Muscle of arm (tissue), 12 donors: Measurements from ENCODE around the gene LCMT2. TPM values are rescaled to one million over a fixed set of nuclear protein-coding genes. Genes with fewer than 3 reads are reported as not detected.
"Not testable (repeated sequence)": the region's sequence is repeated elsewhere in the genome, so short reads cannot be mapped to it uniquely, and the experiment has no call there.

Experiments used
- DNase-seq: peaks from one replicate; pipeline ENCODE4 v3.0.0-alpha.2; 2013
- polyA plus RNA-seq, 12 donors: library from polyadenylated mRNA; unstranded; fragments of 120-200 nt; gene quantifications; one replicate each; pipeline ENCODE4 v1.2.1, GENCODE V29; 2013; ENCODE audit not compliant: insufficient read length in 12 of 12

The LCMT2 gene
- polyA plus RNA-seq, 12 donors = 4.8 to 8.6 (median 6.6) TPM; not detected in 1

DNA sequence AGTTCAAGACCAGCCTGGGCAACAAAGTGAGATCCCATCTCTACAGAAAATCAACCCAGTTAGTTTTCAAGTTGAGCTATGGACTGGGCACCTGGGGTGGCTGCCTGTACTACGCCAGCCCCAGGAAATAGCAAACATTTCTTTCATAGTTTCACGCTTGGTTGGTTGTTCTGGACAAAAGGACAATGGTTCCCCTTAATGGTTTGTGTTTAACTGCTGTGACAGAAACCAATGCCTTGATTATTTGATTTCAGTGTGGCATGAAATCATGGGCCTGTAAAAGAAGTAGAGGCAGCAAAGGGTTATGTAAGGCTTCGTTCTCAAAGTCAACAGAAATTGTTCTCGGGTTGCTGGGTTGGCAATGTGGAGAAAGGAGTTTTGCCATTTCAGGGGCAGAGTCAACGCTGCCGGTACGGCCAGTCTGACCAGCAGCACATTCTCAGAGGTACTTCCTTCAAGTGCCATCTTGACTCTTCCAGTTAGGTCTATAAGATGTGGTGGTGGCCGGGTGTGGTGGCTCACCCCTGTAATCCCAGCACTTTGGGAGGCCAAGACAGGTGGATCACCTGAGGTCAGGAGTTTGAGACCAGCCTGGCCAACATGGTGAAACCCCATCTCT lies 12.7 kb downstream of the LCMT2 start:
- no peak for DNase-seq

DNA sequence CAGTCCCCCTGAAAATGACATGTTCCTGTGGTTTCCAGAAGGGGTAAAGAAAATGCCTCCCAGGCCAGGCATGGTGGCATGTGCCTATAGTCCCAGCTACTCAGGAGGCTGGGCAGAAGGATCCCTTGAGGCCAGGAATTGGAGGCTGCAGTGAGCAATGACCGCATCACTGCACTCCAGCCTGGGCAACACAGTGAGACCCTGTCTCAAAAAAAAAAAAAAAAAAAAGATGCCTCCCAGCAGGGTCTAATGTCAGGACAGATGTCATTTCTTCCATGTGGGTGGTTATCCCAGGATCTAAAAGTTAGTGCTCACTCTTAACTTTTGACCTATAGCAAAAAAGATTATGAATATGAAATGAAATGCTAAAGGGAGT lies 13.4 kb downstream of the LCMT2 start:
- DNase-seq = no peak

DNA sequence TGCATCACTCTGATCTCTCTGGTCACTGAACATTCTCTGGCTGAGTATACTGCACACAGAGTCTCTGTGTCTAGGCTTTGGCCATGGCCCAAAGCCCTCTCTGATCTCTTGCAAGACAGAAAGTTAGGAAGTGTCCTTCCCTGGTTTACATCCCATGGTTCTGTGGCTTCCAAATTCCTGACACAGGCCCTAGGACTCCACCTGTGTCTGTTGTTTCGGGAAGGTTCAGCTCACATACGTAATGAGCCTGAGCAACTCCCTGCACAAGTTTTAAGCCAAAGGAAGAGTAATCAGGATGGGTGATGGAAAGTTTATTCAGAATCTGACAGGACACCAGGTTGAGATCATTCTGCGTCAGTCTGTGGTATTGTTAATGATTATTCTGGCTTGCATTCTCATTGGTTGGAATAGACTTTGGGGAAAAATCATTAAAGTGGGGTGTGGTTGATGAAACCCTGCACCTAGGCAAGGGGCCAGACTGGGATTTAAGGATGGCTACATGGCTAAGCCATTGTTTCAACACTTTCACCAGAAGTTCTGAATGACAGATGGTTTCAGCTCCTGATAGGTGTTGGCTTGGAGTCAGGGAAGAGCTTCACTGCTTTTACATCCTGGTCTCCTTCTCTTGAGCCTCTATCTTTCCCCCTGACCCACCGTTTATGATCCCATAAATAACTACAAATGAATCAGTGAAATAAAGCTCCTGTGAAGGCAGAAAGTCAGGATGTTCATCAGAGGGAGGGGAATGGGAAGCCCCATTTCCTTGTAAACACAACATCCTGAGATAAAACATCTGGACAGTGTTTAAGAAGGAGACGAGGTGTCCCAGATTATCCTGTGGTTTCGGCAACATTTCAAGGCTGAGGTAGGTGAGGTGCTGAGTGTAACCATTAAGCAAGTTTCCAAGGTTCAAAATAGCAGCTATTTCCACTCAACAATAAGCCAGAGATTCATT lies 14.1 kb downstream of the LCMT2 start:
- peak; percentile 10 for DNase-seq

DNA sequence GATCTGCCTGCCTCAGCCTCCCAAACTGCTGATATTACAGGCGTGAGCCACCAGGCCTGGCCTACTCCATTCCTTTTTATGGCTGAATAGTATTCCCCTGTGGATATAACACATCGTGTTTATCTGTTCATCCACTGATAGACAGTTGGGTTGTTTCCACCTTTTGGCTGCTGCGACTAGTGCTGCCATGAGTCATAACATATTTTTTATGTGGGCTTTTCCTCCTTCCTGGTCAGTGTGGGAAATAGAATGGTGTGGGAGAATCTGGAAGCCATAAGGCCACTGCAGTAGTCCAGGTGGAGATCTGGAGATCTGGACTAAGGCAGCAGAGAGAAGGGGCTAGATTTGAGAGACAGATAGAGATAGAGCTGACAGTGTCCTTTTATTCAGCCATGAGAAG lies 16.2 kb downstream of the LCMT2 start:
- no peak for DNase-seq

DNA sequence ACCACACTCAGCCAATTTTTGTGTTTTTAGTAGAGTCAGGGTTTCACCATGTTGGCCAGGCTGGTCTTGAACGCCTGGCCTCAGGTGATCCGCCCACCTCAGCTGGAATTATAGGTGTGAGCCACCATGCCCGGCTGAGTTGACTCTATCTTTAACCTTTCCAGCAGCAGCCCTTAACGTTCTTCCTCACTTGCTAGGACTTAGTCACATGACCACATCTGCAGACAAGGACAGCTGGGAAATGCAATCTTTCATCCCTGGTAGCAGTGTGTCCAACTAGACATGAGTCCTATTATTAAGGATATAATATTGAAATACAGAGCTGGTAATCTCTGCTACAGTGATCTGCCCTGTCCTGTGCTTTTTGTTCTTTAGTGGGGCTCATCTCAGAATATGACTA lies 18.0 kb downstream of the LCMT2 start:
- DNase-seq = no peak

DNA sequence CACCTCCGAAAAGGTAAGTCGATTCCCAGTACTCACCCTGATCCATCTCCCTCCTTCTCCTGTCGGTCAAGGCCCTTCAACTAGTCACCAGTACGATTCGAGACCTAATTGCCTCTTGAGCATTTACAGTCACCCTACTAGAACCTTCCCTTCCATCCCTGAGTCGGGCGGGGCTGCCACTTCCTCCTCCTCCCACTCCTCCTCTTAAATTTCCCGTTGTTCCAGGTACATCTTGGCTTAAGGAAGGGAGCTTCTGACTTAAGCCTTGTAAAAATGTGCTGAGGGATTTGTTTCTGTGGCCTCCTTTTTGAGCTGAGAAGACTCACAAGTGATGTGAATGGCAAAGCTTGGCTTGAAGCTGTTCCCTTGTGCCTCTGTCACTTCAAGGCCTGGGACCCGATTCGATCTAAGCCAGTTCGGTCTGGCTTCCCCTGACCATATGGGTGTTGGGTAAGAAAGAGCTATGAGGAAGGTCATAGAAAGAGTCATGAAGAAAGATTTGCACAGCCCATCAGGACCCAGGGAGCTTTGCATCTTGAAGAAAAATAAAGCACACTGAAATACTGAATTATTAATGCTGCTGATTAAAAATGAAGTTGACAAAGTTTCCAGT lies 28.1 kb downstream of the LCMT2 start, which contains the start of gene TGM7:
TGM7 (minus strand) TSS at position 51 of the 613 bp plus-strand sequence.
- no peak for DNase-seq

DNA sequence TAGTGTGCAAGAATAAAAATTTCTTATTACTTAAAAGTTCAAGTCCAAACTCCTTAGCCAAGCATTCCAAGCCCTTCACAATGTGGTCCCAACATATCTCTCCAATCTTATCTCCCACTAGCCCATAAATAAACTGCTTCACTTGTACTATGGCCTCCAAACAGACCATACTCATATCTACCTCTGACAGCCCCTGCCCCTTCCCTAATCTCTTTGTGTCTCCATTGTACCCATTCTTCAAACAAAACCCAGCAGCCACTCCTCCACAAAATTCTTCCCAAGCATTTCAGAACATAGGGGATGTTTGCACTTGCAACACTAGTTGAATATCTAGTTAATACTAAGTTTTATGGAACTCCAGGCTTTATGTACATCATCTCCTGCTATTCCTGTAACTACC lies 30.5 kb downstream of the LCMT2 start:
- no peak for DNase-seq

DNA sequence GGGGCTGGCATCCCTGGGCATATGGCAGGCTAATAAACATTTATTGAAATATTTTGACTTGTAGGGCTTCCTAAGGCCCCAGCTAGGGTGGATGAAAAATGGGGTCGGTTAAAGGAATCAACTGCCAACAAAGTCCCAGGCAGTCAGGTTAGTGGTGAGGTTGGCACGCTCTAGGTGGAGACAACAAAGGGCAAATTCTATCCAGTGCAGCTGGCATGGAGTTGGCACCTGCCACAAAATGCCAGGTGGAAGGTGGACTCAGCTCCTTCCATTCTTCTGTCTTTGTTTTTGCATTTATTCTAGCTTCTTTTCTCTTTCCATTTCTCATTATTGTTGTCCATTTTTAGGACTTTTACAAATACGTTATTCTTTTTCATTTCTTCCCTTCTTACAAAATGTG lies 31.0 kb downstream of the LCMT2 start:
- DNase-seq = no peak

DNA sequence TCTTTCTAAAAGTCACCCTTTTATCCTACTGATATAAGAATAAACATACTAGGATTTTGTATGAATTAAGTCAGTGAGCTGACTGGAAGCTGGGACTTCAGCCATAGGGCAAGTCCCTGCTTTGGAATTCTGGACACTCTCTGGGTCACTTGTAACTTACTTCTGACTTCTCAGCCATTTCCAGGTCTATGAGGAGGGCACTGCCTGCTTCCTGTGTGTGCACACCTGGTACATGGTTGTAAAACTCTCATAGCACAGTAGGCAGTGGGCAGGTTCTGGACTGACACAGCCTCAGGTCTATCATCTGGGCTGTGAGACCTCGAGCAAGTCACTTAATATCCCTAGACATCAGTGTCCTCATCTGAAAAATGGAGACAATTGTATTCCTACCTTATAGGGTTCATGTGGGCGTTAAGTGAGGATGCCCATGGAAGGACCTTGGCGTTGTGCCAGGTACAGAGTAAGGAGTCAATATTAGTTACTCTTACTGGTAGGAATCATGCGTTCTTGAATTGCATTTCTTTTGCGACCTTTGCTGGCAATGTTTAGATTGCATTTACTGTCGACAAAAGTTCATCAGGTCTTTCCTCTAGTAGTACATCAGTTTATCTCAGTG lies 36.2 kb downstream of the LCMT2 start:
- no peak for DNase-seq

DNA sequence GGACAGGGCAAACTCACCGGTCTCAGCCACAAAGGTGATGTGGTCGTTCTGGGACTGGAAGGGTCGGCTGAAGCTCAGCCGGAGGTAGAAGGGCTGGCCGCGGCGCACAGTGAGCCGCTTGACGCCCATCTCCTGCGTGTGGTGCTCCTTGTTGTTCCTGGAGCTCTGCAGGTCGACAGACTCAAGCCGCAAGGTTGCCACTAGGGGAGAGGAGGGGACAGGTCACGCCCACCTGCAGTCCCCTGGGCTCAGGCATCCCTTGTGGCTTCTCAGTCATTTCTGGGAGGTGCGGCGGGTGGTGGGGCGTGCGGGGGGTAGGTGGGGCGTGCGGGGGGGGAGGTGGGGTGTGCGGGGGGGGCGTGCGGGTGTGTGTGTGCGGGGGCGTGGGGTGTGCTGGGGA lies 36.9 kb downstream of the LCMT2 start:
- DNase-seq = no peak

DNA sequence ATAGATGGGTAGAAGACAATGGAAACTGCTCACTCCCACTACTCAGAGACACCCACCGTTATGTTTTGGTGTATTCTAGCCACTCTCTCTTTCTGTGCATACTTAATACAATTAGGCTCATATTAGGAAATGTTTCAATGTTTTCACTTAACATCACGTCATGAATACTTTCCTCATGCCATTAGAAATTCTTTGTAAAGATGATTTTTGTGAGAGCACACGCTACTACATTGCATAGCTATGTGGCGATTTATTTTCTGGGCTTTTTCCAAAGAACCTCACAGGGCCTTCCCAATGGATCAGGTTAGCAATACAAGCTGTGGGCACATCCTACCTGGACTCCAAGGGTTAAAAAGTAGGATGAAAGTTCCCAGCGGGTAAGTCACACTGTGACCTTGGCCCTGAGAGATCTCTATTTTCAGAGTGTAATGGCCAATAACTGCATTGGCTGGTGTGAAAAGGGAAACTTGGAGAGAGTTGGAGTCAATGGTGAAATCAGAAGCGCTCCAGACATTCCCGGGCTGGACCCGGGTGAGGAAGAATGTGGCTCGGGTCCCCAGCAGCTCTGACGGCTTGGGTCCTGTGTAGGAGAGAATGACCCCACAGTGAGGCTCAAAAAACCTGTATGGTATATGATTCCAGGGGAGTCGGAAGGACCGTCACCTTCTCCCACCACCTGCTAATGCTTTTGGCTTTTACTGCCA lies 37.8 kb downstream of the LCMT2 start:
- no peak for DNase-seq

DNA sequence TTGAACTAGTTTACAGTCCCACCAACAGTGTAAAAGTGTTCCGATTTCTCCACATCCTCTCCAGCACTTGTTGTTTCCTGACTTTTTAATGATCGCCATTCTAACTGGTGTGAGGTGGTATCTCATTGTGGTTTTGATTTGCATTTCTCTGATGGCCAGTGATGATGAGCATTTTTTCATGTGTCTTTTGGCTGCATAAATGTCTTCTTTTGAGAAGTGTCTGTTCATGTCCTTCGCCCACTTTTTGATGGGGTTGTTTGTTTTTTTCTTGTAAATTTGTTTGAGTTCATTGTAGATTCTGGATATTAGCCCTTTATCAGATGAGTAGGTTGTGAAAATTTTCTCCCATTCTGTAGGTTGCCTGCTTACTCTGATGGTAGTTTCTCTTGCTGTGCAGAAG lies 40.7 kb downstream of the LCMT2 start:
- not testable (repeated sequence) for DNase-seq

DNA sequence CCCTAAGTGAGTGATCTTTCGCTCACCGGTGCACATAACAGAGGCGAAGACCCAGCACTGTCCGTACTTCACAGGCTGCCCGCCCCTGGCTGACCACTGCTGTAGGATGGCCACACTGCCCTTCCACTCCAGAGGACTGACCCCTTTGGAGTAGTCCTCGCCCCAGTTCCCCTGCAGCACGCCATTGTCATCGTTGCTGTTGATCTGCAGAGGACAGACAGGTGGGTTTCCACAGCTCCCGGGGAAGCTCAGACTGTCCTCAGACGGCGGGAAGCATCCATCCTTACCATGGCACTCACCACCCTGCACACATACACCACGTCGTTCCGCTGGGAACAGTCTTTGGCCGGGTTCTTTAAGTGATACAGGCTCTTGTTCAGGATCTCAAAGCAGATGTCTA lies 43.1 kb downstream of the LCMT2 start:
- no peak for DNase-seq

DNA sequence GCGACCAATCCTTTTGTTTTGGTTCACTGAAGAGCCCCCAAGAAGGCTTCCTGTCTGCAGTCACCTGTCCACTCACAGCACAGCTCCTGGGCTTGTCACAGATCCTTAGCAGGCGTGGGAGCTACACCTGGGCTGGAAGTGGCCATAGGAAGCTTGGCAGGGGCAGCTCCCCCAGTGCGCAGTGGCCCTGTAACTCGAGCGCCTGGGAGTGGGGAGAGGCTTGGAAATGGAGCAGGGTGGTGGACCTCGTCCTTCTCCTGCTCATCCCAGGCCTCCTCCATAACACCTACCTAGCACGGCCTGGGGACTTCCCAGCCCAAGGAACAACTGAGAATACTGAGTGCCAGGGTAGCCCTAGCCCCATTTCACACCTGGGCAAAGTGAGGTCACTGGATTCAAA lies 44.3 kb downstream of the LCMT2 start:
- DNase-seq = no peak

DNA sequence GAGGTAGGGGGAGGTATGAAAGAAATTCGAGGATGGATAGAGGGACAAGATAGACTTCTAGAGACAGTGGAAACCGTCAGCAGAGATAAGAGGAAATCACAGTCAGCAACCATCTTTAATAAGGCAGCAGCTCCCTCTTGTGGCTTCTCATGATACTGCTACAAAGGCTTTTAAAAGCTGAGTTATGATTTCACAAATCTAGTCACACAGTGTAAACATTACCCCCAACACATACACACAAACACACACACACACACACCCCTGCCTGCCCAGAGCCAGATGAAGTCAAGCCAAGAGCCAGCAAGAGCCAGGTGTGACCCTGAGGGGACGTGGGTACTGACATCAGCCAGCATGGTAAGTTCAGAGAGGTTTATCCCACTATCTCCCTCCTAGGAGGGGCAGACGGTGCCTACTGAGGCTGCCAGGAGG lies 44.8 kb downstream of the LCMT2 start:
- peak; percentile 66 for DNase-seq

DNA sequence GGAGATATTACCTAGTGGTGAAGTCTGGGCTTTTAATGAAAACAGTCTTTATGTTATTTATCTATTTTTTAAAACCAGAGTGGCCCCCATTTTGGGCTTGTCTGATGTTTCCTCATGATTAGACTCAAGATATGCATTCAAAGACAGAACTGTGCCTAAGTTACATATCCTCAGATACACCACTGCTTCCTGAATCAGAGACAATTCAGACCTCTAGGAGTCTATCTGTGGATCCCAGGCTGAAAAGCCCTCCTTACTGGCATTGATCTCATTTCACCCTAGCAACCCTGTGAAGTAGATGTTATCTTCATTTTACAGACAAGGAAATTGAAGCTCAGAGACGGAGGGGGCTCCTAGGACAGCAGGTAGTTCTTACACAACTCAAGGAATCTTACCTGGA lies 46.8 kb downstream of the LCMT2 start:
- DNase-seq = no peak

DNA sequence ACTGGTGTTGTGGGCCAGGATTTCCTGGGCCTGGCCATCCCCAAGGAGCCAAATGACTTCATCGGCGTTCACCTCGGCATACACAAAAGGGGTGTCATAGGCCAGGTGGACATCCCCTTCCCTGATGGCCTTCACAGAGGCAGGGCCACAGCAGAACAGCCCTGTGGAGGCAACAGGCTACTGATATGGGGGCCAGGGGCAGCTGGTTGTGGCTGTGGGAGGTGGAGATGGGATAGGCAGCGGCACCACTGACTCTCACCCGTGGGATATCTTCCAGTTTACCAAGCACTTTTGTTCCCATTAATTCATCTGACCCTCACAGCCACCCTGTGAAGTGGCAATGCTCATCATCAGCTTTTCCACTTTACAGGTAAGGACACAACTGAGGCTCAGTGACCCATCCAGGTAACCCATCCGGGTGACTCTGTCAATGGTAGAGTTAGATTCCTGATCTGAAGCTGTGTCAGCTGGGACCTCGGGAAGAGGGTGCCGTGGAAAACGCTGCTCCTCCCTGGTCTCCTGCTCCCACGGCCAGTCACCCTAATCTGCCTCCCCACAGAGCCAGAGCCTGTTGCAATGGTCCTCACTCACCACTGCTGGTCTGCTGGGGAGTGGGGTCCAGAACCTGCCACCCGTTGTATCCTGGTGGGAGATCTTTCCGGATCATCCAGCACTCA lies 48.3 kb downstream of the LCMT2 start:
- DNase-seq = no peak

DNA sequence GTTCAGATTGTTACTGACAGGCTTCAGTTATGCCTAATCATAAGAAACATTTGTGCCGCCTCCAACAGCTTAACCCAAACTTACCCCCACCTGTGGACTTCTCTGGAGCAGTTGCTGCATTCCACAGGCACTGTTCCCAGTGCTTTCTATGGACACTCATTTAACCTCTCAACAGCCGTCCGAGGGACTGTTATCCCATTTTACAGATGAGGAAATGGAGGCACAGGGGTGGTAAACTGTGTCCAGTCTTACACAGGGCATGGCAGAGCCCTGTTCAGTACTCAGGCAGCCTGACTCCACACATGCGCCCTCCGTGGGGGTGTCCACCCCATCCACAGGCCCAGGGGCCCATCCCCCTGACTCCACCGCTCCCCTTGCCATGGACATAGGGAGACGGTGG lies 49.4 kb downstream of the LCMT2 start:
- no peak for DNase-seq

DNA sequence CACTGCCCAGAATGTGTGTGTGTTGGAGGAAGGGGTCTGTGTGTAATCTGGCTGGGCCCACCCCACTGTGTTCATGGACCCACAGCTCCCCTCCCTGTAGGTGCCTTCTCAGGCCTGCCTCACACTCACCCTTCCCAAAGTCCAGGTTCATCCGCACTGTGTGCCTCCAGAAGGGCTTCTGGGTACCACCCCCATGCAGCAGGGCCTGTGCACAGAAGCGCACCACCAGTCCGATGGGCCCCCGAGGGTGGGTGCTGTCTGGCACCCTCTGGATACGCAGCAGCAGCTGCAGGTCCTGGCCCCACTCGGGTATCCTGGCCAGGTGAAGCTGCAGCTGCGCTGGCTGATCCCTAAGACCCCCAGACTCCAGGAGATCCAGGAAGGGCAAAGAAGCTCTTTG lies 50.9 kb downstream of the LCMT2 start:
- no peak for DNase-seq

DNA sequence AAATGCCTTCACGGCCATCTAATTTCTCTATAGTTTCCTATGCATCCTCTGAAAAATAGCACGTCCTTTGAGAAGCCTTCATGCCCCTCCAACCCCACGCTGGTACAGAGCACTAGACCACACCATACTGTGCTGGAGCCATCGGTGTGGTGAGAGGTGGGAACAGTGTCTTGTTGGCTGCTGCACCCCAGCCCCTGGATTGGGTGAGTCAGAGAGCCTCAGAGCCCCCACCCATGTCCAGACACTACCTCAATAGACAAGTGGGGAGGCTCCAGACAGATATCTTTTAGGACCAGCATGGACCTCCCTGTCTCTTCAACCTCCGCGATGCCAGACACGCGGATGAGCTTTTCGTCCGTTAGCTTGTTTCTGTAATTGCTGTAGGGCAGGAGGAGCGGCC lies 51.5 kb downstream of the LCMT2 start:
- DNase-seq = no peak

DNA sequence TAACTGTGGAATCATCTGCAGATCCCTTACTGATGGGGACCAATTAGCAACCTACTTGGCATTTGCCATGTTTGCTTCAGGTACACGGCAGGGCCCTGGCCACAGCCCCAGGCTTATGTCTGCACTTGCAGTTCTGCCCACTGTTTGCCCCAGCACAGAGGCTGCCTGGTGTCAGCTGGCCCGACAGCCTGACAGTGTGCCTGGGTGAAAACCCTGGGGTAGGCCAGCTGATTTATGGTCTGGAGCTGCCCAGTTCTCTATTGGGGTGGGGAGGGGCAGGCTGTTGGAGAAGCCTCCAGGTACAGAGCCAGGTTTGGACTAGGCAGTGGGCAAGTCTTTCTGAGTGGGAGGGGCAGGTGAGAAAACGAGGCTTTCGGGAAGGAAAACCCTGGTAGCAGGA lies 52.5 kb downstream of the LCMT2 start:
- DNase-seq = no peak
